Panc1 (cell line): ENCODE results near the gene TMEM108. TPM values are rescaled to one million over a fixed set of nuclear protein-coding genes. Genes with fewer than 3 reads are reported as not detected.

Source experiments
- ATAC-seq: fragments of 200-7000 bp; cut with Tn5 transposase; 2 replicates; pipeline ENCODE4 v1.9.1; 2020; ENCODE audit warnings: mild to moderate bottlenecking, moderate library complexity
- BruUV-seq: library from RNA; stranded (reverse); fragments of 400-500 nt; replicated peaks from 2 replicates; lab custom pipeline; 2021; lab: Mats Ljungman, UMichigan
- CTCF ChIA-PET: fragments of 300-600 bp; sonication (Branson Sonifier 250); formaldehyde crosslinking; loops from one replicate; lab custom pipeline; 2022; ENCODE audit warnings: antibody characterized with exemption; lab: Charles Lee
- POLR2A ChIA-PET: fragments of 300-600 bp; sonication (Branson Sonifier 250); formaldehyde crosslinking; loops from one replicate; lab custom pipeline; 2022; ENCODE audit warnings: antibody characterized with exemption; lab: Charles Lee
- DNase-seq: peaks from one replicate; pipeline ENCODE4 v3.0.0-alpha.2; 2010; ENCODE audit warnings: low read depth, low spot score
- H3K27ac ChIP-seq: 2 replicates; pipeline ENCODE4 v1.5.1; 2011; ENCODE audit warnings: mild to moderate bottlenecking, low read length, inconsistent platforms
- H3K27me3 ChIP-seq: fragments of 200-500 bp; sonication (Bioruptor generic); 2 replicates; pipeline ENCODE4 v1.6.0; 2014; ENCODE audit warnings: low read length, inconsistent platforms; ENCODE audit not compliant: control insufficient read depth, insufficient read depth
- H3K36me3 ChIP-seq: fragments of 200-500 bp; sonication (Bioruptor generic); 2 replicates; pipeline ENCODE4 v1.5.1; 2014; ENCODE audit warnings: inconsistent platforms, mild to moderate bottlenecking, low read length, moderate library complexity; ENCODE audit not compliant: control insufficient read depth, insufficient read depth
- H3K4me1 ChIP-seq: 2 replicates; pipeline ENCODE4 v1.5.1; 2011; ENCODE audit warnings: inconsistent platforms, mild to moderate bottlenecking, low read length, moderate library complexity; ENCODE audit not compliant: control insufficient read depth, insufficient read depth
- H3K4me3 ChIP-seq, 2 experiments: 2 replicates each; pipeline ENCODE4 v1.5.1; 2011 to 2012; ENCODE audit warnings: low read depth in 2 of 2, low read length in 2 of 2, mild to moderate bottlenecking in 2 of 2, inconsistent platforms in 1 of 2, moderate library complexity in 1 of 2
- H3K9me3 ChIP-seq: fragments of 200-500 bp; sonication (Bioruptor generic); 2 replicates; pipeline ENCODE4 v1.5.1; 2014; ENCODE audit warnings: low read depth, mild to moderate bottlenecking, inconsistent platforms, low read length, moderate library complexity; ENCODE audit not compliant: control insufficient read depth, insufficient read depth
- CTCF ChIP-seq: fragments of 450-650 bp; IDR thresholded peaks from 2 replicates; pipeline ENCODE4 v1.5.1; 2017; ENCODE audit warnings: mild to moderate bottlenecking
- POLR2AphosphoS5 ChIP-seq: IDR thresholded peaks from 2 replicates; pipeline ENCODE4 v1.6.1; 2012; ENCODE audit warnings: mild to moderate bottlenecking, low read depth, low read length, moderate library complexity
- REST ChIP-seq, 2 experiments: IDR thresholded peaks; 2 replicates each; pipeline ENCODE4 v1.6.1; 2011 to 2012; ENCODE audit warnings: low read depth in 2 of 2, control low read depth in 1 of 2, low read length in 1 of 2, mild to moderate bottlenecking in 1 of 2, moderate library complexity in 1 of 2; ENCODE audit not compliant: insufficient read depth in 1 of 2
- SIN3A ChIP-seq: IDR thresholded peaks from 2 replicates; pipeline ENCODE4 v1.6.1; 2012; ENCODE audit warnings: low read depth, mild to moderate bottlenecking, low read length, moderate library complexity, borderline replicate concordance; ENCODE audit not compliant: insufficient read depth
- TCF7L2 ChIP-seq: IDR thresholded peaks from 2 replicates; pipeline ENCODE4 v1.6.1; 2011; ENCODE audit warnings: mild to moderate bottlenecking, low read depth, low read length, inconsistent platforms
- in situ Hi-C: cut with HindIII; loops from 2 replicates; pipeline ENCODE4 v1.10.0; 2016; ENCODE audit warnings: low sequenced_read_pairs, low pct_unique_long_range_greater_than_20kb
- intact Hi-C: fragments of 100-400 bp; cut with micrococcal nuclease; formaldehyde crosslinking; loops from one replicate; pipeline ENCODE4 v1.10.0; 2022; ENCODE audit not compliant: unreplicated experiment
- total RNA-seq: library from RNA; stranded (reverse); gene quantifications from one replicate; pipeline ENCODE4 v1.2.1, GENCODE V29; 2021; ENCODE audit not compliant: unreplicated experiment

TMEM108 gene
- total RNA-seq, 1 experiment from 2014 or later, result 0.41 TPM

GRCh38 chr3:133227813-133228212 is 189.6 kb downstream of the TMEM108 start:
- BruUV-seq, result no TSS peak
- Histone ChIP-seq H3K9me3 (no peaks in the 10 kb centered on the region; the same call in 1 of the 2 replicates), H3K4me1 (no peaks in the 10 kb centered on the region), H3K27me3 (no peaks in the 10 kb centered on the region; the same call in 1 of the 2 replicates), H3K4me3 (no peak overlapping the region), H3K27ac (no peak overlapping the region), H3K36me3 (no peaks in the 10 kb centered on the region)
- intact Hi-C loops (no loop called here), in situ Hi-C loops (no loop called here)
- ATAC-seq (no peak), DNase-seq (no peak)
- TF ChIP-seq POLR2AphosphoS5 (no peak), SIN3A (no peak), TCF7L2 (no peak), CTCF (no peak)
- ChIA-PET CTCF (interaction anchor here (0.6 kb wide), 1 partner anchor 502 kb away, joined by 3 read pairs; no protein-coding TSS in a partner anchor), POLR2A (no interaction called here)

- in situ Hi-C loops, result no loop called here
- ATAC-seq (no peak), DNase-seq (no peak)
- Histone ChIP-seq H3K27ac (no peak overlapping the region), H3K4me1 (no peaks in the 10 kb centered on the region), H3K4me3 (no peak overlapping the region), H3K27me3 (no peaks in the 10 kb centered on the region; the same call in 1 of the 2 replicates), H3K9me3 (no peaks in the 10 kb centered on the region), H3K36me3 (no peaks in the 10 kb centered on the region)
- CTCF ChIA-PET, result no interaction called here
- POLR2A ChIA-PET, result no interaction called here
- no TSS peak for BruUV-seq
- intact Hi-C loops, result no loop called here
- TF ChIP-seq CTCF, result no peak
- no peak for TF ChIP-seq POLR2AphosphoS5
- no peak for TF ChIP-seq SIN3A
- TF ChIP-seq REST (IDR thresholded peaks at IDR 0.05; ENCODE audit: insufficient read depth in 1 of 2, low read depth in 2 of 2, low read length in 1 of 2), result no peak
- TF ChIP-seq TCF7L2, result no peak
Measured at GRCh38 chr3:133230195-133230594, 192.0 kb downstream of the TMEM108 start.
